NCI-H748 (cell line): ENCODE measurements around the gene TLCD1.
"Not testable (repeated sequence)": the region's sequence is repeated elsewhere in the genome, so short reads cannot be mapped to it uniquely, and the experiment has no call there.

Source experiments
- DNase-seq: peaks from one replicate; lab custom pipeline; 2025; ENCODE audit not compliant: unreplicated experiment; lab: John Stamatoyannopoulos, UW

The TLCD1 gene

DNA sequence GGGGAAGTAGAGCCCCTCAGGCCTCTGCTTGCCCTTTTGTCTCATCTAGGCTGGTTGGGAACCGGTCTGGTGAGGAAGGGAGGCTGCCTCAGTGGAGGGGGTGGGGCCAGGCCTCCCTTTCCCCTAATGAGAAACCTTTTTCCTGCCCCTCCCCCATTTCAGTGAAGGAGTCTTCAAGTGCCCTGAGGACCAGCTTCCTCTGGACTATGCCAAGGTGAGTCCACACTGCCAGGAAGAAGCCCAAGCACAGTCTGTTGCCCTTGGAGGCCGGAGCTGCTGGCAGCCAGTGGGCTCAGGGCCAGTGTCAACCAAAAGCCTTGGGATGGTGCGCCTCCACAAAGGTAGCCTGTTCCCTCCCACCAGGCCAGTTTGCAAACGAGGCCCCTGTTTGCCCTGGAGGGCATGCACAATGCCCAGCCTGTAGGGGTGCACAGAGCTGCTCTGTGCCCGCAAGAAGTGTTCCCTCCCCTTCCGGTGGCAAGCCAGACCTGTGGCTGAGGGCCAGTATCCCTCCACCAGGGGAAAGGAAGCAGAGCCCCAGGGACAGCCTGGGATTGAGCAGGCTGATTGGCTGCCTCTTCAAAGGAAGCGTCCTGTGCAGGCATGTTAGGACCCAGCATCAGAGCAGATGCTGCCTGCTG is 21.1 kb upstream of the TLCD1 start:
- DNase-seq = no peak

DNA sequence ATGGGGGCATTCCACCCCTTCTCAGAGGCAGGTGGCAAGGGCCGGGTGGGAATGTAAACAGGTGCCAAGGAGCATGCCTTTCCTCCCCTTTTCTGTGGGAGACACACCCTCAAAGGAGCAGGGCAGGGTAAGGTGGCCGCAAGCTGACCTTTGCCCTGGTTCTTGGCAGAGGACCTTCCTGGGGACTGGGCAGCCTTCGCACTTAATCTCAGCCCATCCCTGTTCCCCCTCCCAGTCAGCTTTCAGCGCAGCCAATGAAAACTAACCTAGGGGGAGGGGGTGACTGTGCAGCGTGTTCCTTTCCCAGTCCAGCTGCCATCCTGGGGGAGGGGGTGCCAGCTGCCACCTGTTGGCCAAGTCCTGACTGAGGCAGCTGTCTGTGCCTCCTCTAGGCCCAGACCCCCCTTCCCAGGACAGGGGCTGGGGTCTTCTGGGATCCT is 20.6 kb upstream of the TLCD1 start:
- no peak for DNase-seq

DNA sequence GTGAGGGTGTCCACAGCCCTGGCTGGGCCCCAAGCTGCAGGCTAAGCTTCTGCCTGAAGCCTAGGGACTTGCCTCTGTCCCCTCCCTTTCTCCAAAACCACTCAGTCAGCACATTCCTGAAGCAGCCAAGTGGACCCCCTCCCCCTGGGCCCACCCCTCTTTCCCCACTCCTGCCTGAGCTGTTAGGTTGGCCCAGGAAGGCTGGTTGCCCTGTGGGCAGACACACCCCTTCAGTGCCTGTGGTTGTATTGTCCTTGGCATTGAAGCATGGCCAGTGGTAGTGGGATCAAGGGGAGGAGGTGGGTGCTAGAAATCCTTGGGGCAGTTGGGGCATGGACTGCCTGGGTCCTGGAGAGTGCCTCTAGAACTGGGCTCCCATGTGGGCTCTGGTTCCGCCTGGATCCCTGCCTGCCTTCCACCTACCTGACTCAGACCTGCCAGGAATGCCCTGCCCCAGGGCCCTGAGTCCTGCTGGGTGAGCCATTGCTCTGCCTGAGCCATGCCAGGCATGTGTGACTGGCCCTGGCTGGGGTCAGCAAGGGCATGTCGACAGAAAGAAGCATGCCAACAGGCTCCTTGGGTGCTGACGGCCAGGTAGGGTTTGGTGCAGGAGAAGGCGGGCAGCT is 19.9 kb upstream of the TLCD1 start:
- DNase-seq = no peak

DNA sequence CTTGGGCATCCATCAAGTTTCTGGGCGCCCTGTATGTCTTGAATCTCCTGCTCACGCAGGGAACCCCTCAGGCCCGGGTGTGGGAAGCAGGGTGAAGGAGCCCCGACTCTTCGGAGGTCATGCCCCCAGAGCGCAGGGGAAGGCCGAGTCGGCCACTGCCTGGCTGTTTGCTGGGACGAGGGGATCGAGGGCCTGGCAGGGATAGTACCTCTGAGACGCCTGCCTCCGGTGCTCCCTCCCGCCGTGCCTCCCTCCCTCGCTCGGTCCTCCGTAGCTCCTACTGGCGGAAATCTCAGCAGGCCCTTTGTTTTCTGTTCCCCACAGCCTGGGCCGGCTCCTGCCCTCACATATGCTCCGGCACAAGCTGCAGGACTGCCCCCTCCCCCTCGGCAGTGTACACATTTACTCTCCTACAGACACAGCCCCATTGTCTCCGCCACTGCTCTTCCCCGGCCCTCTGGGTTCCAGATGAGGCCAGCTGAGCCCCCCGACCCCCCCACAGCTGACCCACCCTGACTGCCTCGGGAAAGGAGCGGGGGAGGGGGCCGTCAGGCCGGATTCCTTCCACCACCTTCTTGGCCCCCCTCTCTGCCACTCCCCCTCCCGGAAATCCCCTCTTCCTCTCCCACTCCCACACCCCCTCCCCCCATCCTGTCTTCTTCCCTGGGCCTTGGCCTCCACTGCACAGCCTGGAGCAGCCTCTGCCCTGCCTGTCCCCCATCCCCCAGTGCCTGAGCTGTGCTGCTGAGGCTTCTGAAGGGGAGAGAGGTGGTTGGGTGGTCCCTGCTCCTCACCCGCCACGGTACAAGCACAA is 19.1 kb upstream of the TLCD1 start:
- DNase-seq = peak; percentile 89

DNA sequence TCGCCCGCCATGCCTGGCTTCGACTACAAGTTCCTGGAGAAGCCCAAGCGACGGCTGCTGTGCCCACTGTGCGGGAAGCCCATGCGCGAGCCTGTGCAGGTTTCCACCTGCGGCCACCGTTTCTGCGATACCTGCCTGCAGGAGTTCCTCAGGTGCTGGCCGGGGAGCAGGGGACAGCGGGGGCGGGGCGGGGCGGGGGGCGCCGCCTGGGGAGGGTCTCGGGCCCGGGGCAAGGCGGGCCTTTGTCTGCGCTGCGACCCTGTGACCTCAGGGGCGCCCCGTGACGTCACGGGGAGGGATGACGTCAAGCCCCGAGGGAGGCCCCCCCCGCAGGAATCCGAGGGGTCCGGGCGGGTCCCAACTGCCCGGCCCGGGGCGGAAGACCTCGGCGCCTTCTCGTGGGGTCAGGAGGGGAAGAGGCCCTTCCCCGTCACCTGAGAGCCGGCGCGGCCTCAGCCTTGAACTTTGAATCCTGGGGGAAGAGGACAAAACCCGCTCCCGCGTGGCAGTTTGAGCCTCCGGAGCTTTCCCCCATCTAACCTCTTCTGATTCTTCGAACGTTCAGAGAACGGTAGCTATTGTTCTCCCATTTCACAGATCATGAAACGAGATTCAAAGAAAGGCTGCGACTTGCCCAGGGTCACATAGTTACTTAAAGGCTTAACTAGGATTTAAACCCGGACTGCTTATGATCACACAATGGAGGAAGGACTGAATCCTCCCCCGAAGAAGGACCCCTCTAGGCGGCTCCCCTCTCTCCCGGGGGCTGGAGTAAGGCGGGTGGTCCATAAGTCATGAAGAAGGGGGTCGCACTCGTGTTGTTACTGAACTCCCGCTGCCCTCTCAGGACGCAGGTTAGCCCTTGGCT is 18.3 kb upstream of the TLCD1 start:
- DNase-seq = peak; percentile 62

DNA sequence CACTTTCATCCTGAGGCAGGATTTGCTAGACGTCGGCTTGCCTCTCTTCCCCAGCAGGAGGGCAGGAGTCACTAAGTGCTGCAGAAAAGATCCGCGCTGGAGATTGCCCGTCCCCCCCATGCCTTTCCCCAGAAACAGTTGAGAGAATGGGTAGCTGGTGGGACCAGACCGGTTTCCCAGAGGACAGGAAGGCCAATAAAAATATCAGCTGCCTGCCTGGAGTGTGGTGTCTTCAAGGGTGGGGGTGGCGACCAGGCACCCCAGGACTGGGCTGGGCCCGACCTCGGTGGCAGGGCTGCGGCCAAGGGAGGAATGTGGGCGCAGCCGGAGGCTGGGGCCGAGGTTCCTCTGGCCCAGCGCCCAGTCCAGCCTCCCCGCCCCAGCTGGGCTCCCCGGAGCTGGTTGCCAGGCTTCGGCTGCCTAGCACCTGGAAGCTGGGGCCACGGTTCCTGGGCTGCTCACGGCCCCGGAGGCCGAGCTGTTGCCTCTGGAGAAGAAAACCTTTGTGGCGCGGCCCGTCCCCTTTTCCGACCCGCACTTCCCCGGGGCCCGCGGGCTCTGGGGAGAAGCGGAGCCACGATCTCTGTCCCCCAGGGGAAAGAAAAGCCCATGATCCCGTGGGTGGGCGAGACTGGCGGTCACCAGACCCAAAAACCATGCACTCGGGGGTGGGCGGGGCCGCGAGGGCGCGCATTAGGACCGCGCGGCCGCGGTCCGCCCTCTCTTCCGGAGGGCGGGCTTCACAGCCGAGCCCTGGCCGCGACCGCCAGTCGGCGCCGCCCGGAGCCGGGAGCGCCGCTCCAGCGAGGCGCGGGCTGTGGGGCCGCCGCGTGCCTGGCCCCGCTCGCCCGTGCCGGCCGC is 17.4 kb upstream of the TLCD1 start, which contains the start of gene TRAF4:
Gene TRAF4, plus strand, starts transcription at position 769 of the 861 bp plus-strand sequence. CDS start 102 bp downstream, outside the sequence.
- DNase-seq = peak; percentile 94

DNA sequence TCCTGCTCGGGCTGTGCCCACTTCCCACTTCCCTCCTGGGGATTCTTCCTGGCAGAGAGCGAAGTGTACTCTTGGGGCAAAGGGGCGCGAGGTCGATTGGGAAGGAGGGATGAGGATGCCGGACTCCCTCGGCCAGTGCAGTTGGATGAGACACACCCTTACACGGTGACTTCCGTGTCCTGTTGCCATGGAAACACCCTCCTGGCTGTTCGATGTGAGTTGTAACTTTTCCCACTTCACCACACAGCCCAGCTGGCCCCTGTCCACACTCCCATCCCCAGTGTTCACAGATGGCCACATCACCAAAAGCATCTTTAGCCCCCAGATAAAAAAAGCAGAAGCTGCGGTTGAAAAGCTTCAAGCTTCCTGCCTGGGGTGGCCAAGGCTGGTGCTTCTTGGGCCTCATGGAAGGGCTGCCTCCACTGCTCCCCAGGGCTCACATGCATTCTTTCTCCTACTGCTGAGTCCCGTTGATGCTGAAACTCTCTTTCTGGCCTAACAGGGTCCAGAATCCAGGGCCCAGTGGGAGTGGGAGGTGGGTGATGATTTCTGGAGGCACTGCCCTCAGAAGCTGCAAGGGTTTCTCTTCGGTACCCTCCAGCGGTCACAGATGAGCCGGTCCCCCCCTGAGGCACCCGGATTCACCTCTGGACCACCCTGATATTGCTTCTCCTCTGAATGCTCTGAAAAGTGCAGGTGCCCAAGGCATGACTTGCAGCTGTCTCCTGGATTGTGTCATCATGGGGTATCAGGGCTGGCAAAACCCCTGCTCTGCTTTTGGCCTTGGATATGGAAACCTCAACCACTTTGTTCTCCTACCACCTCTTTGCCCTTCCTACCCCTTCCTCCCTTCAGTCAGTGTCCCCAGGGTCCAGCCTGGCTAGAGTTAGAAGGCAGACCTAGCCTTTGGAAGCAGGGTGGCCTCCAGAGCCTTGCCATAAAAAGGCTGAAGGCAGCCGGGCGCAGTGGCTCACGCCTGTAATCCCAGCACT is 15.6 kb upstream of the TLCD1 start:
- peak; percentile 56 for DNase-seq

DNA sequence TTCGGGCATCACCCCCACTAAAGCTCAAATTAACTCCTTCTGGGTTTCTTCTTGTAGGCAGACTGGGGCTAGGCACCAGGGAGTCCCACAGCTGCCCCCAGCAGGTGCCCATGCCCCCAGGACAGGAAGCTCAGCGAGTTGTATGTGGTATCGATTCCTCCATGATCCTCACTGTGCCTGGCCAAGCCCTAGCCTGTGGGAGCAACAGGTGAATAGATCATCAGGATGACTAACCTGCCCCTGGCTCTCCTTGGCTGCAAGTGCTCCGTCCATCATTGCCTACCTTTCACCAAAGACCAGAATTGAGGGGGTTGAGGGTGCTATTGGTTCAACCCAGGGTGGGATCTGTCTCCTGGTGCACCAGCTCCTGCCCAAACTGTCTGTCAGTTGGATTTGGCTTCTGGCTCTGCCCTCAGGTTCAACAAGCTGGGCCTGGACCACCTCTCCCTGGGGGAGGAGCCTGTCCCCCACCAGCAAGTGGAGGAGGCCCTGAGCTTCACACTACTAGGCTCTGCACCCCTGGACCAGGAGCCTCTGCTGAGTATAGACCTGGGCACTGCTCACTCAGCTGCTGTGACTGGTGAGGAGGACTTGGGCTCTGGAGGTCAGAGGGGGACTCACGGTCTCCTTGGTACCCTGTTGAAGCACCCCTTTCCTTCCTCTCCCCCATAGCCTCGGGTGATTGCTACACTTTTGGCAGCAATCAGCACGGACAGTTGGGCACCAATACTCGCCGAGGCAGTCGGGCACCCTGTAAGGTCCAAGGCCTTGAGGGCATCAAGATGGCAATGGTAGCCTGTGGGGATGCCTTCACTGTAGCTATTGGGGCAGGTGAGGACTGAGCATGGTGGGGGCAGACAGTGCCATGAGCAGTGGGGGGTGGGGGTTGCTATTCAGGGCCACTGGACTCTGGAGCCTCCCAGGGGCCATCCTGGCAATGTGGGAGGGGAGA is 14.6 kb upstream of the TLCD1 start:
- DNase-seq = no peak

DNA sequence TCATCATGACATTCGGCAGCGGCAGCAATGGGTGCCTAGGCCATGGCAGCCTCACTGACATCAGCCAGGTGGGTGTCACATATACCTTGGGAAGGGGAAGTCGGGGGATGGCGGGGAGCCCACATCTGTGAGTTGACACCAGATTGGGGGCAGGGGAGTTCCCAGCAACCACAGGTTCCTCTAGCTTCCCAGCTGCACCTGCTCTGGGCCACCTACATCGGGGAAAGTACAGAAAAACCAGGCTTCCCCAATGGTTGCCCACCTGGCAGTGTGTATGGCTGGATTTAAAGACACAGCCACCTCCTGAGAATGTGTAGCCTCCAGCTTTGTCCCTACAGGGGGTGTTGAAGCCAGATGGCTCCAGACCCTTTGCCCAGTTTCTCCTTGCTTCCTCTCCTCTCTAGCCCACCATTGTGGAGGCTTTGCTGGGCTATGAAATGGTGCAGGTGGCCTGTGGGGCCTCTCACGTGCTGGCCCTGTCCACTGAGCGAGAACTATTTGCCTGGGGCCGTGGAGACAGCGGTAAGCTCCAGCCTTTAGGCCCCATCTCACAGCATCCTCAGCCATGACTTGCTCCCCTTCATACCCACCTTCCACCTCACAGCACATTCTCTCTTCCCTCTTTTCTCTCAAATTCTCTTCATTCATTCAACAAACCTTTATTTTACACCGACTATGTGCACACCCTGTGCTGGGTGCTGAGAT is 12.8 kb upstream of the TLCD1 start:
- no peak for DNase-seq

DNA sequence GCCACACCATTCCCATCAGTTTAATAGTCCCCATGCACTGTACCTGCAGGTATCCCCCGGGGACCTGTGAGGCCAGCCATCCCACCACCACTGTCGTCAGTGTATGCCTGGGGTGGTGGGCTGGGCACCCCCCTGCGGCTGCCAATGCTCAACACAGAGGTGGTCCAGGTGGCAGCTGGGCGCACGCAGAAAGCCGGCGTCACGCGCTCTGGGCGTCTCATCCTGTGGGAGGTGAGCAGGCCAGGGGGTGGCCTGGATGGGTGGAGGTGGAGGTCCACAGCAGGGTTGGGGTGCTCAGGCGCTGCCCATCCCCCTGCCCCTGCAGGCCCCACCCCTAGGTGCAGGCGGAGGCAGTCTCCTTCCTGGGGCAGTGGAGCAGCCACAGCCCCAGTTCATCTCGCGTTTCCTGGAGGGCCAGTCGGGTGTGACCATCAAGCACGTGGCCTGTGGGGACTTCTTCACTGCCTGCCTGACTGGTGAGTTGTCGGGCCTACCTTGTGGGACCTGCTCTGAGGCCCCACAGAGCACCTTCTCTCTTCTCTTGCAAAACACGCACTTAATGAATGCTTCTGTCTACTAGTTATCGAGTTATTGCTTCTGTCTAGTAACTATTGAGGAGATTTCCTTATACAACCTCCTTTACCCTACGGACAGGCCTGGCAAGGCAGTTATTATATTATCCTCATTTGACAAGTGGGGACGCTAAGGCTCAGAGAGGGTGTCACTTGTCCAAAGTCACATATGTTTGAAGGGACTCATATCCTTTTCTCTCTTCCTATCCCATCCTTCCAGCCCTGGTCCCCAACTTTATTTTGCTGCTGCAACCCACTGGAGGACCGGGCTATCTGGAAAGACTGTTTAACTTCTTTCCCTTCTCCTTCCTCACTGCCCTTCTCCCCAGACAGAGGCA is 12.0 kb upstream of the TLCD1 start:
- DNase-seq = no peak

DNA sequence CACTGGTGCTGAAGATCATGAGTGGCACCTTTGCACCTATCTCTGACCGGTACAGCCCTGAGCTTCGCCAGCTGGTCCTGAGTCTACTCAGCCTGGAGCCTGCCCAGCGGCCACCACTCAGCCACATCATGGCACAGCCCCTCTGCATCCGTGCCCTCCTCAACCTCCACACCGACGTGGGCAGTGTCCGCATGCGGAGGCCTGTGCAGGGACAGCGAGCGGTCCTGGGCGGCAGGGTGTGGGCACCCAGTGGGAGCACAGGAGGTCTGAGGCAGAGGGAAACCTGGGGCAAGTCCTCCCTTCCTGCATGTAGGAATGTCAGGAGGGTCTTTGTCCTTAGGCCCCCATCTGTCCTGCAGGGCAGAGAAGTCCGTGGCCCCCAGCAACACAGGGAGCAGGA is 11.3 kb upstream of the TLCD1 start:
- DNase-seq = no peak

DNA sequence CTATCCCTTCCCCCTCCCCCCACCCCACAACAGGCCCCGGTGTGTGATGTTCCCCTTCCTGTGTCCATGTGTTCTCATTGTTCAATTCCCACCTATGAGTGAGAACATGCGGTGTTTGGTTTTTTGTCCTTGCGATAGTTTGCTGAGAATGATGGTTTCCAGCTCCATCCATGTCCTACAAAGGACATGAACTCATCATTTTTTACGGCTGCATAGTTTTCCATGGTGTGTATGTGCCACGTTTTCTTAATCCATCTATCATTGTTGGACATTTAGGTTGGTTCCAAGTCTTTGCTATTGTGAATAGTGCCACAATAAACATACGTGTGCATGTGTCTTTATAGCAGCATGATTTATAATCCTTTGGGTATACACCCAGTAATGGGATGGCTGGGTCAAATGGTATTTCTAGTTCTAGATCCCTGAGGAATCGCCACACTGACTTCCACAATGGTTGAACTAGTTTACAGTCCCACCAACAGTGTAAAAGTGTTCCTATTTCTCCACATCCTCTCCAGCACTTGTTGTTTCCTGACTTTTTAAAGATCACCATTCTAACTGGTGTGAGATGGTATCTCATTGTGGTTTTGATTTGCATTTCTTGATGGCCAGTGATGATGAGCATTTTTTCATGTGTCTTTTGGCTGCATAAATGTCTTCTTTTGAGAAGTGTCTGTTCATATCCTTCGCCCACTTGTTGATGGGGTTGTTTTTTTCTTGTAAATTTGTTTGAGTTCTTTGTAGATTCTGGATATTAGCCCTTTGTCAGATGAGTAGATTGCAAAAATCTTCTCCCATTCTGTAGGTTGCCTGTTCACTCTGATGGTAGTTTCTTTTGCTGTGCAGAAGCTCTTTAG is 10.1 kb upstream of the TLCD1 start:
- DNase-seq = not testable (repeated sequence)

DNA sequence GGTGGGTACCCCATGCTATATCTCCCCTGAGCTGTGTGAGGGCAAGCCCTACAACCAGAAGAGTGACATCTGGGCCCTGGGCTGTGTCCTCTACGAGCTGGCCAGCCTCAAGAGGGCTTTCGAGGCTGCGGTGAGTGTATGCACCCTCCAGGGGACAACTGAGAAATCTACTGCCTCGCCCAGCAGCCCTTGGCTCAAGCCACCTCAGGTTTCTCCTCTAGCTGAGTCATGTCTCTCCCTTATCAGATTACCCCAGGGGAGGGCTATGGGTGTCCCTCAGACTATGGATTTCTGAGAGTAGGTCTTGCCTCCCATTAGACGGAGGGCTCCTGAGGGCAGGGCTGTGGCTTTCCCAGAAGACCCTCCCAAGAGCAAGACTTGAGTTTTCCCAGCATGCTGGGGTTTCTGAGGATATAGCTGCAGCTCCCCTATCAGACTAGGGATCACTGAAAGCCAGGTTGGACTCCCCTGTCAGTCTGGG is 9.2 kb upstream of the TLCD1 start:
- DNase-seq = no peak

DNA sequence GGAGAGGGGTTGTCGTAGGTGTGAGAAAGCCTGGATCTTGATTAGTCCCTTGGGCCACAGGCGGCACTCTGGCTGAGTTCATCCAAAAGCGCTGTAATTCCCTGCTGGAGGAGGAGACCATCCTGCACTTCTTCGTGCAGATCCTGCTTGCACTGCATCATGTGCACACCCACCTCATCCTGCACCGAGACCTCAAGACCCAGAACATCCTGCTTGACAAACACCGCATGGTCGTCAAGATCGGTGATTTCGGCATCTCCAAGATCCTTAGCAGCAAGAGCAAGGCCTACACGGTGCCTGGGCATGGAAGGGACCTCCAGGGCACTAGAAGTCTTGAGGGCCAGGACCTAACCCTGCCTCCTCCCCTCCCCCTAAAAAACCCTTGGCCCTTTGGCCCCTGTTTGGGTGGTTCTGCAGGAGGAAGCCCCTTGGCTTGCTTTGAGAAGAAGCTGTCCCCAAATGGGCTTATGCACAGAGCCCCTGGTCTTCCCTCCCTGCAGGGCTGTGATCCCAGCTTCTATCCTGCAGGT is 8.7 kb upstream of the TLCD1 start:
- no peak for DNase-seq

DNA sequence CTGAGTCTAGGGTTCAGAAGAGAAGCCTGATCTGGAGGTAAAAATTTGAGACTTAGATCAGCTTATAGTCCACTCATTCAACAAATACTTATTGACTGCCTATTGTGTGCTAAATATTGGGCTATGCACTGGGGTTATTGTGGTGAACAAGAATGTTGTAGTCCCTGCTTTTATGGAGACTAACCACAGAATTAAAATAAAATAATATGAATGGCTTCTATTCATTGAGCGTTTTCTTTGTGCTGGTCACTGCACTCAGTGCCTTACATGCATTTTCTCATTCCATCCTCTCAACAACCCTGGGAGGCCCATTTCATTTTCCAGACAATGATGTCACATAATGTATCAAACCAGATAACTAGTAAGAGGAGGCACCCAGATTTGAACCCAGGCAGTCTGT is 7.3 kb upstream of the TLCD1 start:
- DNase-seq = no peak
